OCI-M2 (cell line): ENCODE measurements around the gene TERB2.
"Not testable (repeated sequence)": the region's sequence is repeated elsewhere in the genome, so short reads cannot be mapped to it uniquely, and the experiment has no call there.

ENCODE experiments used
- DNase-seq: peaks from one replicate; lab custom pipeline; 2025; ENCODE audit not compliant: unreplicated experiment; lab: John Stamatoyannopoulos, UW

TERB2 gene, protein sequence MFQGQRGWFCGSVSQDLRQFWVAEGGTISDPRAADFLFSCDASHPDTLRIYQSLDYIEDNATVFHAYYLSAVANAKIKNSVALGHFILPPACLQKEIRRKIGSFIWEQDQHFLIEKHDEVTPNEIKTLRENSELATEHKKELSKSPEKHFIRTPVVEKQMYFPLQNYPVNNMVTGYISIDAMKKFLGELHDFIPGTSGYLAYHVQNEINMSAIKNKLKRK

DNA sequence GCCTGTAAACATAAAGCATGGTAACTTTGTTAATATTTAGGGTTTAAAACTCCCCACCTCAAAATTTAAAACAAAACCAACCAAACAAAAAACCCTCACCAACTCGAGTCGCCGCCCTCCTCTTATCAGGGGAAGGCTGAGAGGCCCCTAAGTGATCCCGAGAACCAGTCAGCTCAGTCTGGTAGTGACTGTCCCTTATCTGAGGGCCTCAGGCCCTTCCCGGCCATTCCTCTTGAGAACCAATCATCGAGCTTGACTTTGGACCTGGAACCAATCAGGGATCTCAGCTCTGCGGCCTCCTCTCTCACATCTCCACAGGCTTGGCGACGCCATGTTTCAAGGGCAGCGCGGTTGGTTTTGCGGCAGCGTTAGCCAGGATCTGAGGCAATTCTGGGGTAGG lies at the start of gene TERB2:
Gene TERB2, plus strand, starts transcription at position 300 of the 400 bp plus-strand sequence. Its CDS starts 32 bp downstream, at position 332.
- DNase-seq: no peak

DNA sequence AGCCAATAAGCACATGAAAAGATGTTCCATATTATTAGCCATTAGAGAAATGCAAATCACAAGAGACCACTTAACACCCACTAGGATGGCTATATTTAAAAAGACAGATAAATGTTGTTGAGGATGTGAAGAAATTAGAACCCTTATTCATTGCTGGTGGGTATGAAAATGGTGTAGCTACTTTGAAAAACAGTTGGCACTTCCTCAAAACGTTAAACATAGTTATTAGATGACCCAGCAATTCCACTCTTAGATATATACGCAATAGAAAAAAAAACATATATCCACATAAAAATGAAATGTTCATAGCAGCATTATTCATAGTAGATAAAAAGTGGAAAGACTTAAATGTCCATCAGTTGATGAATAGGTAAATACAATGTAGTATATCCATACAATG lies 47.1 kb upstream of the TERB2 start:
- DNase-seq: no peak

DNA sequence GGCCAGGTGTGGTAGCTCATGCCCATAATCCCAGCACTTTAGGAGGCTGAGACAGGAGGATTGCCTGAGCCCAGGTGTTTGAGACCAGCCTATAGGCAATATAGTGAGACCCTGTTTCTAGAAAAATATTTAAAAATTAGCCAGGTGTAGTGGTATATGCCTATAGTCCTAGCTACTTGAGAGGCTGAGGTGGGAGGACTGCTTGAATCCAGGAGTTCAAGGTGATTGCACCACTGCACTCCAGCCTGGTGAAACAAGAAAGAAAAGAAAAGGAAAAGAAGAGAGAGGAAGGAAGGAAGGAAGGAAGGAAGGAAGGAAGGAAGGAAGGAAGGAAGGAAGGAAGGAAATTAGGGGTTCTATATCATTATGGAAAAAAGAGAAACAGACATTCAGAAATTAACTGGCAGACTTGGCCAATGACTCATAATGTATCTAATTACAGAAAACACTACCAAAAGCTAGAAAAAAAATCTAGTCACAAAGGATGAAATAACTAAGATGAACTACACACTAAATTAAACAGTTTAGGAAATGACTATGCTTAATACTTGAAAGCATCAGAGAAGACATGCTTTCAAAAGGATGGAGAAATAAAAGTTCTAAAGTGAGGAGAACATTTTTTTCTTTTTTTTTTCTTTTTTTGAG lies 45.4 kb upstream of the TERB2 start:
- no peak for DNase-seq

DNA sequence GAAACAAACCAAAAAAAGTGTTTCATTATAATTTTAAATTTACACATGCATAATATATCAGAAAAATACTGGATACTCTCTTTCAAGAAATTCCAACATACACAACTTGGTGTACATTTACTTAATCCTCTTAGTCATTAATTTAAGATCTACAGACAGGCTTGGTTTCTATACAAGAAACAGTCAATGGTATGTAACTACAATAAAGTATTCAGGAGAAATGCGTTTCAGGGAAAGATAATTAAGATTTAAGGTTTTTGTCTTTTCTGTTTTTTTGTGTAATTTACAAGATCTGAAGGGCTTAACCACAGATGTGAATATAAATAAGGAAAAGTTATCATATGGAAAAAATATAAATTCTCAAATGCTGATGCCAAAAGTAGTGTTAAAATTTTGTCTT lies 44.3 kb upstream of the TERB2 start:
- DNase-seq: not testable (repeated sequence)

DNA sequence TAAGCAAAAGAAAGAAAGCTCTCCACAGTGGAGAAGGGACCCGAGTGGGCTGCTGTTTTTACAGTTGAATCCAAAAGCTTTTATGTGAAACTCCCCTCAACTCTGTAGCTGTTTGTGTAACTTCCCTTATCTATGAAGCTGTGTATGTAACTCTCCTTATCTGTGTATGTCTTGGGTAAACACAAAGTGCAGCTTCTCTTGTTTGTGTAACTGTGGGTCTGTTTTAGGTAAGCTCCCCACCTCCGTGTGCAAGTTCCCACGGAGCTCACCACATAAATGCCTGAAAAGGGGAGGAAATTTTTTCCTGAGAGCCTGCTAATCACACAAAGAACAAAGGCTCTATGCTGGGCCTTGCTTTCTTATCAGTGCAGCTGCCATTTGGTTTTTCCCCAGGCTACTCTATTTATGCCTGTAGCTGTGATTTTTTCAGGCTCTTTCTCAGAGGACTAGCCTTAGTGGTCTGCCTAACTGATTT lies 43.5 kb upstream of the TERB2 start:
- DNase-seq: not testable (repeated sequence)

DNA sequence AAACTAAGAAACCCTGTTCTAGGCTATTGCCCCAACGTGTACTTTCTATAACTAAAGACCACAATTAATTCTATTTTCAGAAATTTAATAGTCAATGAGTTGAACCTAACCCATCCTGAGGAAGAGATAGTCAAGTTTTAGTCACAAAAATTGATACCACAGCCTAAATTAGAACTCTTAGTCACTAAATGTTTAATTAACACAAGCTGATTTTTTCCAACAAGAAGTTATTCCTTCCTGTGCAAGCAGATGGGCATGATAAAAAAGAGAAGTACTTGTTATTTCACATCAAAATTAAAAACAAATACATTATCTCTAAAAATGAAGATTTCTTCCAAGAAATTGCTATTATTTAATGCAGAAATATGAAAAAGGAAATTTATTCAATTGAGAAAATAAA lies 38.4 kb upstream of the TERB2 start:
- no peak for DNase-seq

DNA sequence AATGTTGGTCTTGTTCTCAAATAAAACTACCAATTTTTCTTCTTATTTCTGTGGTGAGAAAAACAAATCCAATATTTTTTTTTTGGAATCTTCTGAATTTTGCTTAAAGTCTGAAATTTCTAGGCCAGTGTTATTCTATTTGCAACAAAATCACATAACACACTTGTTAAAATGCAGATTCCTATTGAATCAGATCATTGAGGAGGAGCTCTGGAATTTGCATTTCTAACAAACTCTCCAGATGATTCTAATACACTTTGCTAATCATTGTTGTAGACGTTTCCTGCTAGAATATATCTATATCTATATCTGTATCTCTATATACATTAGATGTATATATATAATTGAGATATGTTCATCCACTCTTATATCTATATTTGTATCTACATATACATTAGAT lies 27.8 kb upstream of the TERB2 start:
- not testable (repeated sequence) for DNase-seq

DNA sequence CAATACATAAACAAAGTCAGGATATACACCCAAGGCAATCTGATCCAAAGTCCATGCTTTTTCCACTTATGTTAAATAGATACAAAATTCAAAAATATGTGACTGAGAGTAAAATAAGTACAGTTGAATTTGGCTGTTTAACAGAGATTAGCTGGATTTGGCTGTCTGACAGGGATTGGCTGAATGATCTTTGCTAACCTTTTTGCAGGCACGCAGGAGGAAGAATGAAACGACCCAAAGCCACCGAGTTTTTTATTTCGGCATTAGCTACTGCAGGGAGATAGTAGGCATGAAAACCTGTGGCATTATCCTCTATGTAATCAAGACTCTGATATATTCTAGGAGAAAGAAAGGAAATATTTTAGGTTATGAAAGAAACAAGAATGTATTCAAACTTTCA lies 26.2 kb upstream of the TERB2 start:
- DNase-seq: not testable (repeated sequence)

DNA sequence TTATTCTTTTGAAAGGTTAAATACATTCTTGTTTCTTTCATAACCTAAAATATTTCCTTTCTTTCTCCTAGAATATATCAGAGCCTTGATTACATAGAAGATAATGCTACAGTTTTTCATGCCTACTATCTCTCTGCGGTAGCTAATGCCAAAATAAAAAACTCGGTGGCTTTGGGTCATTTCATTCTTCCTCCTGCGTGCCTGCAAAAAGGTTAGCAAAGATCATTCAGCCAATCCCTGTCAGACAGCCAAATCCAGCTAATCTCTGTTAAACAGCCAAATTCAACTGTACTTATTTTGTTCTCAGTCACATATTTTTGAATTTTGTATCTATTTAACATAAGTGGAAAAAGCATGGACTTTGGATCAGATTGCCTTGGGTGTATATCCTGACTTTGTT lies 1.8 kb downstream of the TERB2 start:
- DNase-seq: not testable (repeated sequence)

DNA sequence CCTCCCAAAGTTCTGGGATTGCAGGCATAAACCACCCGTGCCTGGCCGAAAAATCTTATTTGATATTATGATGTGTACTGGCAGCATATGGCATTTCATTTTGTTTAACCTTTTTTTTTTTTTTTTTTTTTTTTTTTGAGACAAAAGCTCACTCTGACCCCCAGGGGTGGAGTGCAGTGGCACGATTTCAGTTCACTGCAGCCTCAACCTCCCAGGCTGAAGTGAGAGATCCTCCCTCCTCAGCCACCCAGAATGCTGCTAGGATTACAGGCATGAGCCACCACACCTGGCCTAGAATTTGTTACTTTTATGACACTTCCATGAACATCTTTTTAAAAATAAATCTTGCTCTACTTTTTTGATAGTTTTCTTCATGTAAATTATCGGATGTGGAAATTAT lies 12.0 kb downstream of the TERB2 start:
- no peak for DNase-seq

DNA sequence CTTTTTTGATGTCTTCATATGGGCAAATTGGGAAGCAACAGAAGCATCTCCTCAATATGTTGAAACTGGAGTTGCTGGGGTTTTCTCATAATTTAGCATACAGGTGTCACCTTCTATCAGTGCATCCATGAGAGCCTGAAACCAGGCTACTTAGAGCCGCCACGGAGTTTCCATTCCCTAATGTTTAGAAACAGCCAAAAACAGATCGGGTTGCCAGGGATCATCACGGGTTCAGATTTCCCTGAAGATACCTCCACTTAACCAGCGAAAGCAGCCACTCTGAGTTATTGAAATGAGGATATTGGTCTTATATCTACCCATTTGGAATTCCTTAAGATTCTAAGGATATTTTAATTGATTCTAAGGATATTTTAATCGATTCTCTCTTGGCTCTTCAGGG lies 14.5 kb downstream of the TERB2 start:
- no peak for DNase-seq

DNA sequence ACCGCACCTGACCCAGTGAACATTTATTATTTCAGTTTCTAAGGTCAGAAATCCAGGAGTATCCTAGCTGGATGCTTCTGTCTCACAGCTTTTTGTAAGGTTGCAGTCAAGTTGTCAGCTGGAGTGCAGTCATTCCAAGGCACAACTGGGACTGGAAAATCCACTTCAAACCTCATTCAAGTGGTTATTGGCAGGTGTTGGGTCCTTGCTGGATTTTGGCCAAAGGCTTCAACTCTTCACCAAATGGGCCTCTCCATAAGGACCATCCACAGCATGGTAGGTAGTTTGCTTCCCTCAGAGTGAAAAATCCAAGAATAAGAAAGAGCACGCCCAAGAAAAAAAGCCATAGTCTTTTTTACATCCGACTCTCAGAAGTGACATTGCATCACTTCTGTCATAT lies 19.7 kb downstream of the TERB2 start:
- DNase-seq: not testable (repeated sequence)

DNA sequence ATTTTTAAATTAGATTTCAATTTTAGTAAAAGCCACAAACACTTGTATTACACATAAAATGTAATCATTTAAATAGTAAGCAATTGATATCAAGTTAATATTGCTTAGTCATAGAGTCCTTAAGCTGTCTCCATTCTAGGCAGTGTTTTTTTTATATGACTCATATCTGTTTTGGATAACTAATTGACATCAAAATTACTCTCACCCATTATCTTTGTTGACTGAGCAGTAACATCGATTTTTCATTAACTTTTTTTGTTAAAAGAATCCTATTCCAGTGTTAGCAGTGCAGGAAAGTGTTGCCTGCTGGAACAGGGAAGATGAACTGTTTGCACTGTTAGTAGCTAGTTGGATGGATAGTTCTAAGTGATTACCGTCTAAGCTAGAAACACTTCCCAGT lies 21.3 kb downstream of the TERB2 start:
- not testable (repeated sequence) for DNase-seq

DNA sequence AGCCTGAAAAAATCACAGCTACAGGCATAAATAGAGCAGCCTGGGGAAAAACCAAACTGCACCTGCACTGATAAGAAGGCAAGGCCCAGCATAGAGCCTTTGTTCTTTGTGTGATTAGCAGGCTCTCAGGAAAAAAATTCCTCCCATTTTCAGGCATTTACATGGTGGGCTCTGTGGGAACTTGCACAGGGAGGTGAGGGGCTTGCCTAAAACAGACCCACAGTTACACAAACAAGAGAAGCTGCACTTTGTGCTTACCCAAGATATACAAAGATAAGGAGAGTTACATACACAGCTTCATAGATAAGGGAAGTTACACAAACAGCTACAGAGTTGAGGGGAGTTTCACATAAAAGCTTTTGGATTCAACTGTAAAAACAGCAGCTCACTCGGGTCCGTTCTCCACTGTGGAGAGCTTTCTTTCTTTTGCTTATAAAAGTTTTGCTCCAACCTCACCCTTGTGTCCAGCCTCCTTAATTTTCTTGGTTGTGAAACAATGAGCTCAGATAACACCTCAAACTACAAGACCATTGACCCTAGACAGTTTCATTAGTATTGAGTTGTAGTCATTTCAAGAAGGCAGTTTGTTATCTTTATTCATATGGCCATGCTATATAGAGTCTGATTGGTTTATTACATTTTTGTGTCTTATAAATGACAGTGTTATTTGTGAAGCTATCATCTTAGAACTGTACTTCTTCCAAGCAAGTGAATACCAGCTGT lies 23.3 kb downstream of the TERB2 start:
- DNase-seq: not testable (repeated sequence)

DNA sequence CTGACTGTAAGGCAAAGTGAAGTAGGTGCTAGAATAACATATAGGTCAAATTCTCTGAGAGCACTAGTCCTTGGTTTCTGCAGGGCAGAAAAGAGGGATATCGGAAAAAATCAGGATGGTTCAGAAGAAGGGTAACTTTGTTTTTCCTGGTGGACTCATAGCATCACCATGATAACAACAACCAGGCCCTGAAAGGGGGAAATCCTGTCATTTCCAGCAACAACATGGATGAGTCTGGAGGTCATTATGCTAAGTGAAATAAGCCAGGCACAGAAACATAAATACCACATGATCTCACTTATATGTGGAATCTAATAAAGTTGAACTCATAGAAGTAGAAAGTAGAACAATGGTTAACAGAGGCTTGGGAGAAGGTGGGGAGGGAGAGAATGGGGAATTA lies 27.7 kb downstream of the TERB2 start:
- not testable (repeated sequence) for DNase-seq

DNA sequence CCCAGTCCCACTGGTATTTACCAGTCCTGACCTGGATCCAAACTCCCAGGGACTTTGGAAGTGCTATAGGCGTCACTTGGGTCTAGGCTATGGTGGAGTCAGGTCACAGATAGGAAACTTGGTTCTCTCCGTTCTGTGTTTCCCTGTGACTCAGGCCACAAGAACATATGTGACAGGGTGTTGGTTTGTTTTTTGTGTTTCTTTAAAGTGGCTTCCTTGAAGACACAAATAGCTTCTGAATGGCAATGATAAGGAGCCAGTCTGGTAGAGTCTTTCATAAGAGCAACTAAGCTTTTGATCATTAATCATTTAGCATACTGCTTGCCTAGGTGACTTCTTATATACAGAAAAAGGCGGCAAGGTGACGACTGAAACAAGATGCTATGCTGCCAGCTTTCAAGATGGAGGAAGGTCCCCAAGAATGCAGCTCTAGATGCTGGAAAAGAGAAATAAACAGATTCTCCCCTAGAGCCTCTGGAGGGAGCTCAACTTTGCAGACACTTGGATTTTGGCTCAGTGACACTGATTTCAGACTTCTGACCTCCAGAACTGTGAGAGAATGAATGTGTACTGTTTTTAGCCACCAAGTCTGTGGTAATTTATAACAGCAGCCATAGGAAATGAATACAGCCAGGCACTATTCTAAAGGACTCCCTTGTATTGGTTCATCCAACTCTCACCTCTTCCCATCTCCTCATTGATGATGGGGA lies 30.0 kb downstream of the TERB2 start:
- DNase-seq: not testable (repeated sequence)

DNA sequence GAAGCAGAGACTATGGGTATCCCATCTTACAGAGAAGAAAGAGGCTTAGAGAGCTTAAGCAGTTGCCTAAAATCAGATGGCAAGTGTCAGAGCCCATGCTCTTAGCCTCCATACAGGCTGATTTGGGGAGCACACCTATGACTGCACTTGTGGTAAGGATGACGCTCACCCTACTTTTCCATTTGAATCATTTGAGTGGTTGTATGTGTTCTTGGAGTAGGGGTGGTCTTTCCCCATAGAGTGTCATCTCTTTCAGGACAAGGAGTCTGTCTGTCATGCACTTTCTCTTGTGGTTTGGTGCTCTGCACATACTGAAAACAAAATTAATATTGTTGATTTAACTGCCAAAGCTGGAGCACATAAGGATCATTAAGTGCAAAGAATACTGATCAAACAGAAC lies 31.2 kb downstream of the TERB2 start:
- DNase-seq: not testable (repeated sequence)

DNA sequence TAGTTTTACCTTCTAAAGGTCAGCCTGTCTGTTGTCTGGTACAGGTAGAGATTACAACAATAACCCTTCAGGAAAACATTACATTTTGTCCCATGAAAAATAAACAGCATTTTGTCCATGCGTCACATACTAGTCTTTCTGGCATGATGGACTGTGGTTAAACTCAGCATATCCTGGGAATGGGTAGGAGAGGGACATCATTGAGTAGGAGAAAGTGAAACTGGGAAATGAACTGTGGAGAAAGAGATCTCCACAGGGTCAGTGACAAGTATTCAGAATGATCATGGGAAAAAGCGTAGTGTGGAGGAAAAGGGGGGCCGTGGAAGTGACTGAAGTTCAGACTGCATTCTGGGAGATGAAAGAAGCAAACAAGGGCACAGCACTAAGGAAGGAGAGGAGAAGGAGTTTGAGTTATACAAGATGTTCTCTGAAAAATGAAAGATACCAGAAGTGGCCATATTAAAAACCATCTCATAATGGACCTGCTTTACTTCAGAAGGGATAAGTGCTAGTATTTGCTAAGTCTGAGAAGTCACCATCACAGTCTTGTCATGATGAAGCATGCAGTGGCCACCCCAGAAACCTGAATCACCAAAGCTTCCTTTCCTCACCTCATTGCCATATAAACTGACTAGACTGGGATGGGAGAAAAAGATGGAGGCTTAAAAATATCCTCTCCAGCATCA lies 31.8 kb downstream of the TERB2 start:
- not testable (repeated sequence) for DNase-seq

DNA sequence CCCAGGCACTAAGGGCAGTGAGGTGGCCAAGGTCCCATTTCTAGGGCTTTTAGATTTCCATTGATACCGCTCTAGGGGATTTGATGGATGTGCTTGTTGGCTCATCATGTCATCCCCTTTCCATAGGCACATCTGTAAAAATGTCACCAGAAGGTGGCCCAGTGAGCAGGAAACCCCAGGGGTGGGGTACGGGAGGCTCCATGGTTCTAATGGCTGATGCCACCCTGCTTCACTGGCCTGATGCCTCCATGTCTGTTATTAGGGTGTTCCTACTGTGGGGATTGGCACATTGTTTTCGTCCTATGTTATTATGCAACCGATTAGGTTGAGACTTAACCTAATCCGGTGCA lies 32.4 kb downstream of the TERB2 start:
- not testable (repeated sequence) for DNase-seq

DNA sequence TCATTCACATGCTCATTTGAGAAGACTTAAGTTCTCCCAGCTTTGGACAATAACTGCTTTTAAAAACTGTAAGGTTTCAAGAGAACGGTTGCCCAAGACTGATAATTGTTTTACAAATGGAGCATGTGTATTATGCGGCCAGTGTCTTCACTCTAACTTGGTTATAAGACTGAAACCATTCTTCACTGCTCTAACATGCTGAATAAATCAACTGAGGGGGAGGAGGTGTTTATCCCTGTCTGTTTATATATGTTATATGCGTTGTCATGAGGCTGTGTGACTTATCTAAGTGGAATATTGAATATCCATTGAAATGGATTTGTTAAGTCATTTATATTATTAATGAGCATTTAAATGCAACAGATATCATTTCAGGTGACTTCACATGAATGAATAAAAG lies 41.1 kb downstream of the TERB2 start:
- not testable (repeated sequence) for DNase-seq

DNA sequence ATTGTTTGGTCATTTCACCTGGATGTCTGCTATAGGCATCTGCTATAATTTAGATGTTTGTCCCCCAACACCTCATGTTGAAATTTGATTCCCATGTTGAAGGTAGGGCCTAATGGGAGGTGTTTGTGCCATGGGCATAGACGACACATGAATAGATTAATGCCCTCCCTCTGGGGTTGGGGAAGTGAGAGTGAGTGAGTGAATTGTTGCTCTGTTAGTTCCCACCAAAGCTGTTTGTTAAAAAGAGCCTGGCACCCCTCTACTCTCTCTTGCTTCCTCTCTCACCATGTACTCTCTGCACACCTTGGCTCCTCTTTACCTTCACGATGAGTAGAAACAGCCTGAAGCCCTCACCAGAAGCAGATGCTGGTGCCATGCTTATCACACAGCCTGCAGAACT lies 42.6 kb downstream of the TERB2 start:
- DNase-seq: no peak
